ENCODE data around the gene TLK1. TPM values are rescaled to one million over a fixed set of nuclear protein-coding genes. Genes with fewer than 3 reads are reported as not detected.

TLK1 gene
- total and polyA plus RNA-seq, 2 of the 4 experiments (the other 2 are of a cell fraction) = 7.3 to 12.5 TPM

GRCh38 chr2:171143670-171144062, 17.0 kb downstream of the TLK1 start:
- no peak overlapping the region for H3K56ac ChIP-seq (ENCODE audit: extremely low read depth, insufficient read depth, low read length)
- no peaks in the 10 kb centered on the region for H3K27me3 ChIP-seq (ENCODE audit: control insufficient read depth, insufficient read depth, low read length)
- H3K36me3 ChIP-seq (ENCODE audit: control insufficient read depth, insufficient read depth, low read length) = peaks cover 2% of the 10 kb centered on the region; the same call in 1 of the 2 replicates
- in situ Hi-C loops (cut with MboI; ENCODE audit: low sequenced_read_pairs) (no loop called here), intact Hi-C loops (cut with micrococcal nuclease) (no loop called here), dilution Hi-C loops (cut with HindIII; ENCODE audit: low sequenced_read_pairs, unreplicated experiment) (no loop called here)
- no peak overlapping the region for H4K91ac ChIP-seq (ENCODE audit: insufficient read depth, low read depth, low read length)
- ATAC-seq (ENCODE audit: low read depth) (no peak), DNase-seq (no peak)
- H3K4ac ChIP-seq (ENCODE audit: low read depth, low read length) = no peak overlapping the region
- peaks cover 70% of the 10 kb centered on the region for H4K20me1 ChIP-seq (ENCODE audit: insufficient read depth, low read length)
- peaks cover 2% of the 10 kb centered on the region for H3K4me1 ChIP-seq (ENCODE audit: control insufficient read depth, insufficient read depth, low read length)
- no peak overlapping the region for H3K4me3 ChIP-seq (ENCODE audit: insufficient read depth, low read depth, low read length)
- ChIA-PET POLR2A (ENCODE audit: unreplicated experiment) (interaction anchor here (0.6 kb wide), 1 partner anchor 204 kb away, joined by 3 read pairs; no protein-coding TSS in a partner anchor), CTCF (no interaction called here)
- H3K14ac ChIP-seq (replicated peaks; ENCODE audit: low read depth, low read length) = no peak overlapping the region
- H2AK5ac ChIP-seq (ENCODE audit: low read depth, low read length) = no peak overlapping the region
- no peak overlapping the region for H2BK120ac ChIP-seq (ENCODE audit: low read depth, low read length)
- no peak overlapping the region for H2AK9ac ChIP-seq (replicated peaks; ENCODE audit: low read depth, low read length, poor library complexity)
- H3K23ac ChIP-seq (ENCODE audit: low read depth, low read length) = no peak overlapping the region
- H3K18ac ChIP-seq (ENCODE audit: low read depth, low read length) = no peak overlapping the region
- H3K9me1 ChIP-seq (ENCODE audit: insufficient read depth, low read length) = peaks cover 2% of the 10 kb centered on the region; the same call in 1 of the 2 replicates
- H4K5ac ChIP-seq (ENCODE audit: low read depth, low read length) = no peak overlapping the region
- no peak overlapping the region for H2BK20ac ChIP-seq (ENCODE audit: low read depth, low read length)
- no peaks in the 10 kb centered on the region for H3K9me3 ChIP-seq (ENCODE audit: control insufficient read depth, insufficient read depth, low read length)
- no CpG with 5 or more reads among the region's 2 CpGs for WGBS, 2 experiments (ENCODE audit: extremely low coverage in 2 of 2, insufficient read length in 1 of 2)
- no peak overlapping the region for H2AFZ ChIP-seq (replicated peaks; ENCODE audit: low read length, poor library complexity)
- H3K9ac ChIP-seq (ENCODE audit: low read depth, low read length) = no peak overlapping the region
- H2BK15ac ChIP-seq (ENCODE audit: low read depth, low read length) = no peak overlapping the region
- no peak overlapping the region for H4K8ac ChIP-seq (ENCODE audit: low read depth in 2 of 2, low read length in 2 of 2)
- BruUV-seq (replicated peaks) = no TSS peak
- H3K79me1 ChIP-seq (ENCODE audit: low read depth in 1 of 2, low read length in 2 of 2) = peaks cover 12 to 66% of the 10 kb centered on the region in 2 experiments; a peak in 3 of 4 replicates
- H2BK5ac ChIP-seq (ENCODE audit: low read depth, low read length, poor library complexity, severe bottlenecking) = no peak overlapping the region
- TF ChIP-seq ELK1 (IDR thresholded peaks at IDR 0.05; ENCODE audit: borderline replicate concordance, low read depth, low read length) (no peak), BHLHE40 (IDR thresholded peaks at IDR 0.05; ENCODE audit: low read depth, low read length) (no peak), CEBPB (IDR thresholded peaks at IDR 0.05; ENCODE audit: low read depth, low read length) (no peak), RFX5 (IDR thresholded peaks at IDR 0.05; ENCODE audit: low read depth, low read length) (no peak), CTCF (conservative IDR thresholded peaks at IDR 0.05; ENCODE audit: low read depth, low read length) (no peak), NFE2L2 (IDR thresholded peaks at IDR 0.05; ENCODE audit: low read depth, low read length) (no peak), MAZ (IDR thresholded peaks at IDR 0.05; ENCODE audit: borderline replicate concordance, low read depth, low read length) (no peak), MAFK (IDR thresholded peaks at IDR 0.05; ENCODE audit: low read depth, low read length) (no peak), RAD21 (IDR thresholded peaks at IDR 0.05; ENCODE audit: low read length) (no peak), SMC3 (IDR thresholded peaks at IDR 0.05; ENCODE audit: low read depth, low read length) (no peak), FOS (IDR thresholded peaks at IDR 0.05; ENCODE audit: low read depth, low read length) (no peak)
- TF ChIP-seq, protein P1, sequence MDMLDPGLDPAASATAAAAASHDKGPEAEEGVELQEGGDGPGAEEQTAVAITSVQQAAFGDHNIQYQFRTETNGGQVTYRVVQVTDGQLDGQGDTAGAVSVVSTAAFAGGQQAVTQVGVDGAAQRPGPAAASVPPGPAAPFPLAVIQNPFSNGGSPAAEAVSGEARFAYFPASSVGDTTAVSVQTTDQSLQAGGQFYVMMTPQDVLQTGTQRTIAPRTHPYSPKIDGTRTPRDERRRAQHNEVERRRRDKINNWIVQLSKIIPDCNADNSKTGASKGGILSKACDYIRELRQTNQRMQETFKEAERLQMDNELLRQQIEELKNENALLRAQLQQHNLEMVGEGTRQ (IDR thresholded peaks at IDR 0.05; ENCODE audit: low read depth, low read length) = no peak
- H3K4me2 ChIP-seq (ENCODE audit: low read depth, low read length) = no peak overlapping the region
- no peak overlapping the region for H3K27ac ChIP-seq (ENCODE audit: insufficient read depth, low read length)
